ENCODE measurements around the gene TCF7L1. TPM values are rescaled to one million over a fixed set of nuclear protein-coding genes. Genes with fewer than 3 reads are reported as not detected.

TCF7L1 gene
- total and polyA plus RNA-seq, 2 of the 13 experiments (the other 11 are each of a cell fraction or from before 2014, with no cell fraction given): 0.04 to 0.15 TPM

DNA sequence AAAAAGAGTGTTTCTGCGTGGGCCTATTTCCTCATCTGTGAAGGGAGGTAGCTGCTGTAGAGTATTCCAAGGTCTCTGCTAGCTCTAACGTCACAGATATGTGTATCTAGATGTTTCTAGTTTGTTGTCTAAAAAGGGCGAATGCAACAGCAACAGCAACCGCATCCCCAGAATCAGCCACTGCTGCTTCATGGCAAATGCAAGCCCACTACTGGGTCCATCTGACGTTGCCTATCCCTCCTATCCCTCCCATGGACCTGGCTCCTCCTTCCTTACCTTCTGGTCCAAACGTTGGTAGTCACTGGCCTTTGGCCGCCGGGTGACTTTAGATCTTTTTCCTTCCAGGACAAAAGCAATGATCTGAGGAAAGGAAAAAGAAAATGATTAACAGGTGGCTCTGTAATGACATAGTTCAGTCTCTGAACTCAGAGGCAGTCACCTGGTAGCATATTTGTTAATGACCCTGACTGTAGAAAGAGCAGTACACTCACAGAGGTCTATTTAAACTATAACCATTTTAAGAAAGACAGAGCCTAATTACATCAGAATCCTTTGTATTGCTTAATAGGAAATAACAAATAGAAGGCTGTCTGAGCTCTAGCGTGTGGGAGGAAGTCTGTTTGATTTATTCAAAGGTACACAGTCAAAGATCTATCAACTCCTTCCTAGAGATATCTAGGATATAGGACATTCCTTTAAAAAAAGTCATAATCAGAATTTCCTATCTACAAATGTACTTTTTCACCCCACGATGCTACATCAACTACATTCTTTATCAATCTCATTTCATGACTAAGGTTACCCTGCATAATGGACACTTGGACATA is 191.7 kb downstream of the TCF7L1 start (continued):
- TF ChIP-seq, protein P1, sequence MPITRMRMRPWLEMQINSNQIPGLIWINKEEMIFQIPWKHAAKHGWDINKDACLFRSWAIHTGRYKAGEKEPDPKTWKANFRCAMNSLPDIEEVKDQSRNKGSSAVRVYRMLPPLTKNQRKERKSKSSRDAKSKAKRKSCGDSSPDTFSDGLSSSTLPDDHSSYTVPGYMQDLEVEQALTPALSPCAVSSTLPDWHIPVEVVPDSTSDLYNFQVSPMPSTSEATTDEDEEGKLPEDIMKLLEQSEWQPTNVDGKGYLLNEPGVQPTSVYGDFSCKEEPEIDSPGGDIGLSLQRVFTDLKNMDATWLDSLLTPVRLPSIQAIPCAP (CRISPR knock-in tag; IDR thresholded peaks at IDR 0.05; ENCODE audit: low read depth): no peak
- TF ChIP-seq HNF4A (CRISPR knock-in tag; IDR thresholded peaks at IDR 0.05) (peak; percentile 92), GABPB1 (CRISPR knock-in tag; IDR thresholded peaks at IDR 0.05) (no peak), MAZ (IDR thresholded peaks at IDR 0.05; ENCODE audit: borderline replicate concordance, low read depth, low read length) (no peak), MAZ (CRISPR knock-in tag; IDR thresholded peaks at IDR 0.05; ENCODE audit: low read depth) (peak; percentile 59), ZNF549 (CRISPR knock-in tag; IDR thresholded peaks at IDR 0.05) (peak; percentile 29; the same call in 1 of the 2 replicates), SCMH1 (CRISPR knock-in tag; IDR thresholded peaks at IDR 0.05; ENCODE audit: borderline replicate concordance) (no peak), REXO4 (CRISPR knock-in tag; IDR thresholded peaks at IDR 0.05; ENCODE audit: borderline replicate concordance) (no peak), ZNF615 (CRISPR knock-in tag; IDR thresholded peaks at IDR 0.05; ENCODE audit: borderline replicate concordance) (no peak), NR2F6 (IDR thresholded peaks at IDR 0.05) (peak; percentile 95), NR2F6 (CRISPR knock-in tag; IDR thresholded peaks at IDR 0.05) (peak; percentile 90), ATM (IDR thresholded peaks at IDR 0.05; ENCODE audit: borderline replicate concordance) (no peak), ZSCAN9 (CRISPR knock-in tag; IDR thresholded peaks at IDR 0.05; ENCODE audit: borderline replicate concordance) (no peak; the same call in 1 of the 2 replicates), KMT2A (CRISPR knock-in tag; IDR thresholded peaks at IDR 0.05) (peak; percentile 35; the same call in 1 of the 2 replicates), ZNF44 (CRISPR knock-in tag; IDR thresholded peaks at IDR 0.05) (peak; percentile 79; the same call in 1 of the 2 replicates)
- TF ChIP-seq, protein P2, sequence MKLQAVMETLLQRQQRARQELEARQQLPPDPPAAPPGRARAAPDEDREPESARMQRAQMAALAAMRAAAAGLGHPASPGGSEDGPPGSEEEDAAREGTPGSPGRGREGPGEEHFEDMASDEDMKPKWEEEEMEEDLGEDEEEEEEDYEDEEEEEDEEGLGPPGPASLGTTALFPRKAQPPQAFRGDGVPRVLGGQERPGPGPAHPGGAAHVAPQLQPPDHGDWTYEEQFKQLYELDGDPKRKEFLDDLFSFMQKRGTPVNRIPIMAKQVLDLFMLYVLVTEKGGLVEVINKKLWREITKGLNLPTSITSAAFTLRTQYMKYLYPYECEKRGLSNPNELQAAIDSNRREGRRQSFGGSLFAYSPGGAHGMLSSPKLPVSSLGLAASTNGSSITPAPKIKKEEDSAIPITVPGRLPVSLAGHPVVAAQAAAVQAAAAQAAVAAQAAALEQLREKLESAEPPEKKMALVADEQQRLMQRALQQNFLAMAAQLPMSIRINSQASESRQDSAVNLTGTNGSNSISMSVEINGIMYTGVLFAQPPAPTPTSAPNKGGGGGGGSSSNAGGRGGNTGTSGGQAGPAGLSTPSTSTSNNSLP (IDR thresholded peaks at IDR 0.05; ENCODE audit: low read depth, low read length): peak; percentile 97
- TF ChIP-seq, protein P3, sequence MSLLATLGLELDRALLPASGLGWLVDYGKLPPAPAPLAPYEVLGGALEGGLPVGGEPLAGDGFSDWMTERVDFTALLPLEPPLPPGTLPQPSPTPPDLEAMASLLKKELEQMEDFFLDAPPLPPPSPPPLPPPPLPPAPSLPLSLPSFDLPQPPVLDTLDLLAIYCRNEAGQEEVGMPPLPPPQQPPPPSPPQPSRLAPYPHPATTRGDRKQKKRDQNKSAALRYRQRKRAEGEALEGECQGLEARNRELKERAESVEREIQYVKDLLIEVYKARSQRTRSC (CRISPR knock-in tag; IDR thresholded peaks at IDR 0.05; ENCODE audit: low read depth): no peak
- TF ChIP-seq, protein P4, sequence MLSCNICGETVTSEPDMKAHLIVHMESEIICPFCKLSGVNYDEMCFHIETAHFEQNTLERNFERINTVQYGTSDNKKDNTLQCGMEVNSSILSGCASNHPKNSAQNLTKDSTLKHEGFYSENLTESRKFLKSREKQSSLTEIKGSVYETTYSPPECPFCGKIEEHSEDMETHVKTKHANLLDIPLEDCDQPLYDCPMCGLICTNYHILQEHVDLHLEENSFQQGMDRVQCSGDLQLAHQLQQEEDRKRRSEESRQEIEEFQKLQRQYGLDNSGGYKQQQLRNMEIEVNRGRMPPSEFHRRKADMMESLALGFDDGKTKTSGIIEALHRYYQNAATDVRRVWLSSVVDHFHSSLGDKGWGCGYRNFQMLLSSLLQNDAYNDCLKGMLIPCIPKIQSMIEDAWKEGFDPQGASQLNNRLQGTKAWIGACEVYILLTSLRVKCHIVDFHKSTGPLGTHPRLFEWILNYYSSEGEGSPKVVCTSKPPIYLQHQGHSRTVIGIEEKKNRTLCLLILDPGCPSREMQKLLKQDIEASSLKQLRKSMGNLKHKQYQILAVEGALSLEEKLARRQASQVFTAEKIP (CRISPR knock-in tag; IDR thresholded peaks at IDR 0.05; ENCODE audit: borderline replicate concordance): no peak
- TF ChIP-seq, protein P5, sequence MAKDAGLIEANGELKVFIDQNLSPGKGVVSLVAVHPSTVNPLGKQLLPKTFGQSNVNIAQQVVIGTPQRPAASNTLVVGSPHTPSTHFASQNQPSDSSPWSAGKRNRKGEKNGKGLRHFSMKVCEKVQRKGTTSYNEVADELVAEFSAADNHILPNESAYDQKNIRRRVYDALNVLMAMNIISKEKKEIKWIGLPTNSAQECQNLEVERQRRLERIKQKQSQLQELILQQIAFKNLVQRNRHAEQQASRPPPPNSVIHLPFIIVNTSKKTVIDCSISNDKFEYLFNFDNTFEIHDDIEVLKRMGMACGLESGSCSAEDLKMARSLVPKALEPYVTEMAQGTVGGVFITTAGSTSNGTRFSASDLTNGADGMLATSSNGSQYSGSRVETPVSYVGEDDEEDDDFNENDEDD (CRISPR knock-in tag; IDR thresholded peaks at IDR 0.05; ENCODE audit: borderline replicate concordance): peak; percentile 36; the same call in 1 of the 2 replicates
- TF ChIP-seq, protein P6, sequence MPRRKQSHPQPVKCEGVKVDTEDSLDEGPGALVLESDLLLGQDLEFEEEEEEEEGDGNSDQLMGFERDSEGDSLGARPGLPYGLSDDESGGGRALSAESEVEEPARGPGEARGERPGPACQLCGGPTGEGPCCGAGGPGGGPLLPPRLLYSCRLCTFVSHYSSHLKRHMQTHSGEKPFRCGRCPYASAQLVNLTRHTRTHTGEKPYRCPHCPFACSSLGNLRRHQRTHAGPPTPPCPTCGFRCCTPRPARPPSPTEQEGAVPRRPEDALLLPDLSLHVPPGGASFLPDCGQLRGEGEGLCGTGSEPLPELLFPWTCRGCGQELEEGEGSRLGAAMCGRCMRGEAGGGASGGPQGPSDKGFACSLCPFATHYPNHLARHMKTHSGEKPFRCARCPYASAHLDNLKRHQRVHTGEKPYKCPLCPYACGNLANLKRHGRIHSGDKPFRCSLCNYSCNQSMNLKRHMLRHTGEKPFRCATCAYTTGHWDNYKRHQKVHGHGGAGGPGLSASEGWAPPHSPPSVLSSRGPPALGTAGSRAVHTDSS (CRISPR knock-in tag; conservative IDR thresholded peaks at IDR 0.05): 0 out of 2 replicates have a peak, but pooled peaks have one; percentile 31

Measured in HepG2 (cell line).